ENCODE measurements around the gene PRRX1.

PRRX1 gene

GRCh38 chr1:170634824-170635410 is 29.0 kb upstream of the PRRX1 start:
- H3K27ac ChIP-seq = no peak overlapping the region
- no peak overlapping the region for H2AFZ ChIP-seq
- no peak for TF ChIP-seq CTCF (IDR thresholded peaks at IDR 0.05)
- H3K9me3 ChIP-seq (ENCODE audit: control insufficient read depth, low read length) = no peaks in the 10 kb centered on the region
- no peaks in the 10 kb centered on the region for H3K27me3 ChIP-seq (ENCODE audit: control insufficient read depth, insufficient read depth, low read length)
- no peak overlapping the region for H3K4me3 ChIP-seq (ENCODE audit: low read depth, low read length)
- H3K4me1 ChIP-seq = no peaks in the 10 kb centered on the region
- H3K9ac ChIP-seq = no peak overlapping the region
- no peaks in the 10 kb centered on the region for H3K36me3 ChIP-seq (ENCODE audit: control insufficient read depth, insufficient read depth, low read length)
- no peak overlapping the region for H3K4me2 ChIP-seq (ENCODE audit: low read length)
- H3K79me2 ChIP-seq = no peaks in the 10 kb centered on the region

DNA sequence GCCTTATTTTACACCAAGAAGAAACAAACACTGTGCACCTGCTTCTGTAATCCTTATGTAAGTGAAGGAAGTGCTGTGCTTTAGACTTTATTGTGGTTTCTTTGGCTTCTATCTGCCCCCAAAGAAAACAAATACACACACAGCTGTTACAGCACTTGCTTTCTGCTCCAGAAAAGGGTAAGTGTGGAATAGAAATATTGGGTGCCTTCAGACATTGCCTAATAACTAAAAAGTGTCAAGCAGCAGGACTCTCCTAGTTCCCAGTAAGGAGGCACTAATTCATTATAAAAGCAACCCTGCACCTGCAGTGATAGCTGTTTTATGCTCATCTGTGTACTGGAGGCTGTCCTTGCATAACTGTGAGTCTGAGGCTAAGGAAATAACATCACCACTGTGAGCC is 23.4 kb upstream of the PRRX1 start:
- H2AFZ ChIP-seq = no peak overlapping the region
- H3K4me3 ChIP-seq (ENCODE audit: low read depth, low read length) = no peak overlapping the region
- H3K9ac ChIP-seq = no peak overlapping the region
- H3K79me2 ChIP-seq = no peaks in the 10 kb centered on the region
- no peaks in the 10 kb centered on the region for H3K4me1 ChIP-seq
- no peak overlapping the region for H3K4me2 ChIP-seq (ENCODE audit: low read length)
- no peak overlapping the region for H3K27ac ChIP-seq
- TF ChIP-seq CTCF (IDR thresholded peaks at IDR 0.05) = no peak
- no peaks in the 10 kb centered on the region for H3K27me3 ChIP-seq (ENCODE audit: control insufficient read depth, insufficient read depth, low read length)
- H3K9me3 ChIP-seq (ENCODE audit: control insufficient read depth, low read length) = no peaks in the 10 kb centered on the region
- no peaks in the 10 kb centered on the region for H3K36me3 ChIP-seq (ENCODE audit: control insufficient read depth, insufficient read depth, low read length)

DNA sequence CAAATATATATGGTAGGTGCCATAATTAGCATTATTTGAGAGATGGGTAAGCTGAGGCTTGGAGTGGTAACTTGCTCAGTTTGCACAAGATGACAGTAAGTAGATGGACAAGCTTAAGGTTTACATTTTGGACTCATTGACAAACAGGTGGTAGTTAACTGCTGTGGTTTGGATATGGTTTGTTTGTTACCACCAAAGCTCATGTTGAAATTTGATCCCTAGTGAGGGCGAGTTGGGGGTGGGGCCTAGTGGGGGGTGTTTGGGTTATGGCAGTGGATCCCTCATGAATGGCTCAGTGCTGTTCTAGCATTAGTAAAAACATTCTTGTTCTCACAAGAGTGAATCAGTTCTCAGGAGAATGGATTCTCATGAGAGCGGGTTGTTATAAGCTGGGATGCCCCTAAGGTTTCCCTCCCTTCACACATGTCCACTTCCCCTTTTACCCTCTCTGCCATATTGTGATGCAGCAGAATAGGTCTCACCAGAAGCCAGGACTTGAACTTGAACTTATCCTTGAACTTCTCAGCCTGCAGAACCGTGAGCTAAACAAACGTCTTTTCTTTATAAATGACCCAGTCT is 6.6 kb upstream of the PRRX1 start:
- no peaks in the 10 kb centered on the region for H3K27me3 ChIP-seq (ENCODE audit: control insufficient read depth, insufficient read depth, low read length)

GRCh38 chr1:170659399-170660035 is 4.4 kb upstream of the PRRX1 start:
- Histone ChIP-seq H3K4me3 (ENCODE audit: low read depth, low read length) (no peak overlapping the region), H3K9ac (no peak overlapping the region), H3K4me1 (no peaks in the 10 kb centered on the region), H2AFZ (no peak overlapping the region), H3K27ac (no peak overlapping the region), H3K27me3 (ENCODE audit: control insufficient read depth, insufficient read depth, low read length) (no peaks in the 10 kb centered on the region), H3K79me2 (no peaks in the 10 kb centered on the region), H3K9me3 (ENCODE audit: control insufficient read depth, low read length) (no peaks in the 10 kb centered on the region), H3K36me3 (ENCODE audit: control insufficient read depth, insufficient read depth, low read length) (no peaks in the 10 kb centered on the region), H3K4me2 (ENCODE audit: low read length) (no peak overlapping the region)
- no peak for TF ChIP-seq CTCF (IDR thresholded peaks at IDR 0.05)

More for the DNA sequence above, 6.6 kb upstream of the PRRX1 start:
- Histone ChIP-seq H3K27ac (no peak overlapping the region), H2AFZ (no peak overlapping the region), H3K4me1 (no peaks in the 10 kb centered on the region), H3K9me3 (ENCODE audit: control insufficient read depth, low read length) (no peaks in the 10 kb centered on the region), H3K9ac (no peak overlapping the region), H3K4me3 (ENCODE audit: low read depth, low read length) (no peak overlapping the region), H3K79me2 (no peaks in the 10 kb centered on the region), H3K4me2 (ENCODE audit: low read length) (no peak overlapping the region), H3K36me3 (ENCODE audit: control insufficient read depth, insufficient read depth, low read length) (no peaks in the 10 kb centered on the region)
- TF ChIP-seq CTCF (IDR thresholded peaks at IDR 0.05) = no peak
